ENCODE measurements around the gene NDFIP1. TPM values are rescaled to one million over a fixed set of nuclear protein-coding genes. Genes with fewer than 3 reads are reported as not detected.

The NDFIP1 gene
- total and polyA plus RNA-seq, 2 experiments from 2014 or later, result 78.0 to 83.5 TPM

DNA sequence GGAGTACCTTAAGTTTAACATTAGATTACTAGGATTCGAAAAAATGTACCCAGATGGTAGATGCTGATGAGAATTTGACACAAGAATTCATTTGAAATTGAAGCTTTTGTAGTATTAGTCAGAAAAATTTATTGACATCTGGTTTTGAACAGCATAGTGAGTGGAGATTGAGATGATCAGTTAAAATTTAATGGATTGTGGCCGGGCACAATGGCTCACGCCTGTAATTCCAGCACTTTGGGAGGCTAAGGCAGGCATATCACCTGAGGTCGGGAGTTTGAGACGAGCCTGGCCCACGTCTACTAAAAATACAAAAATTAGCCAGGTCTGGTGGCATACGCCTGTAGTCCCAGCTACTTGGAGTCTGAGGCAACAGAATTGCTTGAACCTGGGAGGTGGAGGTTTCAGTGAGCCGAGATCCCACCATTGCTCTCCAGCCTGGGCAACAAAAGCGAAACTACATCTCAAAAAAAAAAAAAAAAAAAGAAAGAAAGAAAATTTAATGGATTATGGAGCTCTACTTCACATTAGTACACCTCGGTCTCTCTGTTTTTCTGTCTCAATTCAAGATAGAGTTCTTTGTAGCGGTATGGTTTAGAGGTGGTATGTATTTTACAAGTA is 21.0 kb downstream of the NDFIP1 start:
- H3K27ac ChIP-seq, result no peak overlapping the region
- TF ChIP-seq, protein P1, sequence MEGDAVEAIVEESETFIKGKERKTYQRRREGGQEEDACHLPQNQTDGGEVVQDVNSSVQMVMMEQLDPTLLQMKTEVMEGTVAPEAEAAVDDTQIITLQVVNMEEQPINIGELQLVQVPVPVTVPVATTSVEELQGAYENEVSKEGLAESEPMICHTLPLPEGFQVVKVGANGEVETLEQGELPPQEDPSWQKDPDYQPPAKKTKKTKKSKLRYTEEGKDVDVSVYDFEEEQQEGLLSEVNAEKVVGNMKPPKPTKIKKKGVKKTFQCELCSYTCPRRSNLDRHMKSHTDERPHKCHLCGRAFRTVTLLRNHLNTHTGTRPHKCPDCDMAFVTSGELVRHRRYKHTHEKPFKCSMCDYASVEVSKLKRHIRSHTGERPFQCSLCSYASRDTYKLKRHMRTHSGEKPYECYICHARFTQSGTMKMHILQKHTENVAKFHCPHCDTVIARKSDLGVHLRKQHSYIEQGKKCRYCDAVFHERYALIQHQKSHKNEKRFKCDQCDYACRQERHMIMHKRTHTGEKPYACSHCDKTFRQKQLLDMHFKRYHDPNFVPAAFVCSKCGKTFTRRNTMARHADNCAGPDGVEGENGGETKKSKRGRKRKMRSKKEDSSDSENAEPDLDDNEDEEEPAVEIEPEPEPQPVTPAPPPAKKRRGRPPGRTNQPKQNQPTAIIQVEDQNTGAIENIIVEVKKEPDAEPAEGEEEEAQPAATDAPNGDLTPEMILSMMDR (IDR thresholded peaks at IDR 0.05; ENCODE audit: low read depth, low read length), result no peak
- H3K4me3 ChIP-seq, result no peak overlapping the region
- H3K4me1 ChIP-seq (ENCODE audit: low read depth), result no peaks in the 10 kb centered on the region
- peaks cover 27% of the 10 kb centered on the region for H3K36me3 ChIP-seq
- H3K27me3 ChIP-seq, result no peaks in the 10 kb centered on the region
- H3K9me3 ChIP-seq (ENCODE audit: low read depth), result no peaks in the 10 kb centered on the region
- DNase-seq (ENCODE audit: low read depth in 1 of 2, low spot score in 1 of 2), result no peak

GRCh38 chr5:142131394-142131793 is 22.8 kb downstream of the NDFIP1 start:
- H3K27ac ChIP-seq, result no peak overlapping the region
- TF ChIP-seq, protein P1 (IDR thresholded peaks at IDR 0.05; ENCODE audit: low read depth, low read length), result no peak
- no peaks in the 10 kb centered on the region for H3K4me1 ChIP-seq (ENCODE audit: low read depth)
- H3K36me3 ChIP-seq, result peaks cover 27% of the 10 kb centered on the region
- H3K27me3 ChIP-seq, result no peaks in the 10 kb centered on the region
- H3K9me3 ChIP-seq (ENCODE audit: low read depth), result no peaks in the 10 kb centered on the region
- no peak overlapping the region for H3K4me3 ChIP-seq
- DNase-seq (ENCODE audit: low read depth in 1 of 2, low spot score in 1 of 2), result no peak

GRCh38 chr5:142132916-142133315 is 24.3 kb downstream of the NDFIP1 start:
- DNase-seq (ENCODE audit: low read depth in 1 of 2, low spot score in 1 of 2), result no peak
- Histone ChIP-seq H3K4me1 (ENCODE audit: low read depth) (no peaks in the 10 kb centered on the region), H3K4me3 (no peak overlapping the region), H3K36me3 (peaks cover 33% of the 10 kb centered on the region), H3K27me3 (no peaks in the 10 kb centered on the region), H3K9me3 (ENCODE audit: low read depth) (no peaks in the 10 kb centered on the region), H3K27ac (no peak overlapping the region)
- TF ChIP-seq, protein P1 (IDR thresholded peaks at IDR 0.05; ENCODE audit: low read depth, low read length), result no peak

DNA sequence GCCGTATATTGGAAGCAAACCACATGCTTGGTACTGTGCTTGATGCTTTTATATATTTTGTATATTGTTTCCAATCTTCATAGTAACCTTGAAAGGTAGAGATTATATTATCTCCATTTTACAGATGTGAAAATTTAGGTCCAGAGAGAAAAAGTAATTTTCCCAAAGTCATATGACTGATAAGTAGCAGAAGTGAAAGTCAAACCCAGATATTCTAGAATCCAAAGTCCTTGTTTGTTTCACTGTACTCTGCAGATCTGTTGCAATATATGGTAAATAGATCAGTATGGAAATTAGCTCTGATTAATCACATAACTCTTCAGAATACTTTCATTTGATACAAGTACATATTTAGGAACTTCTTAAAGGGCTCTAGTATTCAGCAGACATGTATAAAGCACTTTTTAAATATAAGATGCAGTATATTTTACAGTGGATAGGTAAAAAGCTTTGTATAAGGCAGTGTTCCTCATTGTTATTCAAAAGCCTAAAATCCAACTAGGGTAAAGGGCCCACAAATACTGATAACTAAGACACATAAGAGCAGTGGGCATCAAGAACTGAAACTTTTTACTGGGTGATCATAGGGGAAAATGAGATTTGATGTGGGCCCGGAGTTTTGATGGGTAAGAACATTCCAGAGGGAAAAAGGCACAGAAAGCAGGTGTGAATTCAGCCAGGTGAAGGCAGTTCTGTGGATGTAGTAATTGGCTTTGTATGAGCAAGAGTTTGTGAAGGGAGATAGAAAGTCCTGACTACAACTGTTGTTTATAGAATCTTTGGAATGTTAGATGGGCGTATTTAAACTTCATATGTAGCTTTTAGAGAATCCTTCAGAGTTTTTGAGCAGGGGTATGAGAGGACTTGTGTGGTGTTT is 25.0 kb downstream of the NDFIP1 start:
- TF ChIP-seq, protein P1 (IDR thresholded peaks at IDR 0.05; ENCODE audit: low read depth, low read length), result no peak
- Histone ChIP-seq H3K36me3 (peaks cover 40% of the 10 kb centered on the region), H3K27me3 (no peaks in the 10 kb centered on the region), H3K4me1 (ENCODE audit: low read depth) (no peaks in the 10 kb centered on the region), H3K27ac (no peak overlapping the region), H3K4me3 (no peak overlapping the region), H3K9me3 (ENCODE audit: low read depth) (no peaks in the 10 kb centered on the region)
- DNase-seq (ENCODE audit: low read depth in 1 of 2, low spot score in 1 of 2), result no peak

- no peak overlapping the region for H3K27ac ChIP-seq
- H3K9me3 ChIP-seq (ENCODE audit: low read depth), result no peaks in the 10 kb centered on the region
- no peak for DNase-seq (ENCODE audit: low read depth in 1 of 2, low spot score in 1 of 2)
- no peaks in the 10 kb centered on the region for H3K4me1 ChIP-seq (ENCODE audit: low read depth)
- peaks cover 44% of the 10 kb centered on the region for H3K36me3 ChIP-seq
- no peak overlapping the region for H3K4me3 ChIP-seq
- no peaks in the 10 kb centered on the region for H3K27me3 ChIP-seq
- TF ChIP-seq, protein P1 (IDR thresholded peaks at IDR 0.05; ENCODE audit: low read depth, low read length), result no peak
These were observed 25.9 kb downstream of the NDFIP1 start for GRCh38 chr5:142134331-142135010.
